SK-N-SH (cell line): Measurements from ENCODE around the gene DLD. TPM values are rescaled to one million over a fixed set of nuclear protein-coding genes. Genes with fewer than 3 reads are reported as not detected.
"Not testable (repeated sequence)": the region's sequence is repeated elsewhere in the genome, so short reads cannot be mapped to it uniquely, and the experiment has no call there.

ENCODE experiments used
- CTCF ChIA-PET: fragments of 300-600, 350-600 bp; formaldehyde crosslinking; extraction: SDS; loops from one replicate; lab custom pipeline; 2021; lab: Yijun Ruan, JAX
- POLR2A ChIA-PET: fragments of 350-600 bp; sonication (Branson Sonifier 250); formaldehyde crosslinking; extraction: SDS; loops from one replicate; lab custom pipeline; 2020; ENCODE audit warnings: antibody characterized with exemption, inconsistent platforms; lab: Yijun Ruan, JAX
- DNase-seq: peaks from one replicate; pipeline ENCODE4 v3.0.0; 2012
- H2AFZ ChIP-seq: fragments of 200-600 bp; sonication (generic); 2 replicates; pipeline ENCODE4 v1.8.1; 2016; ENCODE audit warnings: antibody characterized with exemption, mild to moderate bottlenecking, low read depth
- H3F3A ChIP-seq: fragments of 200-600 bp; sonication (generic); replicated peaks from 2 replicates; pipeline ENCODE3; 2016; ENCODE audit warnings: antibody characterized with exemption, mild to moderate bottlenecking; ENCODE audit not compliant: insufficient read depth
- H3K27ac ChIP-seq, 2 experiments: fragments of 200-500 bp in 1 of 2; fragments of 200-600 bp in 1 of 2; sonication (Bioruptor generic) in 1 of 2; sonication (generic), shearing (Covaris generic) in 1 of 2; 2 replicates each; pipeline versions ENCODE4 v1.5.1 to v1.6.1; 2014 to 2016; ENCODE audit warnings: low read depth in 2 of 2, inconsistent platforms in 1 of 2, low read length in 1 of 2, mild to moderate bottlenecking in 1 of 2, mixed read lengths in 1 of 2
- H3K27me3 ChIP-seq: fragments of 200-600 bp; sonication (generic), shearing (Covaris generic); 2 replicates; pipeline ENCODE4 v1.6.1; 2016; ENCODE audit warnings: mixed run types; ENCODE audit not compliant: insufficient read depth
- H3K36me3 ChIP-seq, 2 experiments: fragments of 200-500 bp in 1 of 2; fragments of 200-600 bp in 1 of 2; sonication (Bioruptor generic) in 1 of 2; sonication (generic) in 1 of 2; replicated peaks in 1 of 2; 2 replicates each; pipeline versions ENCODE3 to v1.5.1; 2014 to 2016; ENCODE audit warnings: low read length in 1 of 2, mild to moderate bottlenecking in 1 of 2; ENCODE audit not compliant: insufficient read depth in 2 of 2, control insufficient read depth in 1 of 2
- H3K4me1 ChIP-seq, 2 experiments: fragments of 200-500 bp in 1 of 2; fragments of 200-600 bp in 1 of 2; sonication (Bioruptor generic) in 1 of 2; sonication (generic), shearing (Covaris generic) in 1 of 2; 2 replicates each; pipeline versions ENCODE4 v1.5.1 to v1.6.1; 2014 to 2016; ENCODE audit warnings: low read depth in 1 of 2, low read length in 1 of 2, mixed run types in 1 of 2; ENCODE audit not compliant: insufficient read depth in 2 of 2, control insufficient read depth in 1 of 2
- H3K4me2 ChIP-seq: fragments of 200-600 bp; sonication (generic), shearing (Covaris generic); 2 replicates; pipeline ENCODE4 v1.6.1; 2017; ENCODE audit warnings: mixed run types
- H3K4me3 ChIP-seq, 2 experiments: fragments of 200-500 bp in 1 of 2; fragments of 200-600 bp in 1 of 2; sonication (Bioruptor generic) in 1 of 2; sonication (generic), shearing (Covaris generic) in 1 of 2; 2 replicates each; pipeline versions ENCODE4 v1.5.1 to v1.8.1; 2014 to 2016; ENCODE audit warnings: low read depth in 2 of 2, inconsistent platforms in 1 of 2, low read length in 1 of 2, mild to moderate bottlenecking in 1 of 2, mixed read lengths in 1 of 2, moderate library complexity in 1 of 2
- H3K79me2 ChIP-seq: fragments of 200-600 bp; sonication (generic); 2 replicates; pipeline ENCODE4 v1.8.1; 2017; ENCODE audit warnings: mild to moderate bottlenecking; ENCODE audit not compliant: insufficient read depth
- H3K9ac ChIP-seq: fragments of 200-600 bp; sonication (generic); 2 replicates; pipeline ENCODE4 v1.6.1; 2017; ENCODE audit warnings: mixed run types
- H3K9me2 ChIP-seq: fragments of 200-600 bp; sonication (generic); 2 replicates; pipeline ENCODE4 v1.6.1; 2017; ENCODE audit warnings: mixed run types
- H3K9me3 ChIP-seq: fragments of 200-600 bp; sonication (generic); 2 replicates; pipeline ENCODE4 v1.6.1; 2017; ENCODE audit warnings: mixed run types, mild to moderate bottlenecking, moderate library complexity
- H4K20me1 ChIP-seq: fragments of 200-600 bp; sonication (generic); 2 replicates; pipeline ENCODE4 v1.6.1; 2017; ENCODE audit warnings: mild to moderate bottlenecking, mixed run types; ENCODE audit not compliant: insufficient read depth
- ELF1 ChIP-seq: IDR thresholded peaks from 2 replicates; pipeline ENCODE4 v1.4.0; 2012
- FOXJ3 ChIP-seq: sonication (generic); formaldehyde crosslinking; IDR thresholded peaks from 2 replicates; pipeline ENCODE4 v1.5.1; 2020; ENCODE audit warnings: mild to moderate bottlenecking, missing genetic modification reagents
- MAX ChIP-seq: IDR thresholded peaks from 2 replicates; pipeline ENCODE4 v1.4.0; 2012; ENCODE audit warnings: low read depth
- NRF1 ChIP-seq: IDR thresholded peaks from 2 replicates; pipeline ENCODE4 v1.6.1; 2012; ENCODE audit warnings: low read depth, mild to moderate bottlenecking, low read length
- RXRA ChIP-seq: IDR thresholded peaks from 2 replicates; pipeline ENCODE4 v1.4.0; 2012; ENCODE audit warnings: low read depth, mild to moderate bottlenecking, borderline replicate concordance
- SIN3A ChIP-seq: IDR thresholded peaks from 2 replicates; pipeline ENCODE4 v1.6.1; 2012; ENCODE audit warnings: low read depth, mild to moderate bottlenecking, low read length, moderate library complexity, borderline replicate concordance
- TEAD4 ChIP-seq: IDR thresholded peaks from 2 replicates; pipeline ENCODE4 v1.4.0; 2012; ENCODE audit warnings: mild to moderate bottlenecking, borderline replicate concordance; ENCODE audit not compliant: insufficient read depth
- WGBS: methylation state at CpG from one replicate; pipeline ENCODE4 v1.1.6; 2017; ENCODE audit warnings: low lambda C conversion rate; 5-methylcytosine and 5-hydroxymethylcytosine counted together
- polyA plus RNA-seq, 3 experiments: library from polyadenylated mRNA; depleted of rRNA; stranded (reverse); fragments of >200 nt; gene quantifications; 2 replicates each; pipeline ENCODE4 v1.2.3, GENCODE V29; 2012

Gene DLD
- polyA plus RNA-seq, 1 of the 3 experiments (the other 2 are of a cell fraction): 140 TPM

- Histone ChIP-seq H3K27me3 (no peaks in the 10 kb centered on the region), H3K36me3 (peaks cover 37 to 40% of the 10 kb centered on the region in 2 experiments), H3K79me2 (peaks cover 57% of the 10 kb centered on the region), H3K4me1 (peaks cover 10 to 31% of the 10 kb centered on the region in 2 experiments; a peak in 3 of 4 replicates), H3F3A (peaks cover 4% of the 10 kb centered on the region), H3K9me3 (no peaks in the 10 kb centered on the region), H3K9ac (peak overlapping the region; percentile 79), H3K27ac (peak overlapping the region; percentile 81 to 95), H3K9me2 (no peaks in the 10 kb centered on the region), H4K20me1 (peaks cover 19% of the 10 kb centered on the region), H2AFZ (peak overlapping the region; percentile 96), H3K4me3 (peak overlapping the region; percentile 85 to 94), H3K4me2 (peak overlapping the region; percentile 91)
- DNase-seq: no peak
- ChIA-PET CTCF (interaction anchor here (1.0 to 5.0 kb wide), 10 partner anchors 12 to 254 kb away, joined by 3 to 59 read pairs (median 6); partner anchors contain the start of genes CBLL1 and LAMB1), POLR2A (interaction anchor here (1.1 kb wide), 1 partner anchor 11 kb away, joined by 3 read pairs; no protein-coding TSS in a partner anchor)
- 34% methylated on average over 9 of the region's 9 CpGs for WGBS
- no peak for TF ChIP-seq NRF1
- 0 out of 2 replicates have a peak, but pooled peaks have one; percentile 26 for TF ChIP-seq SIN3A
- TF ChIP-seq FOXJ3 (CRISPR knock-in tag): 0 out of 2 replicates have a peak, but pooled peaks have one; percentile 29
Measured at GRCh38 chr7:107891636-107892366, 818 bp downstream of the DLD start.

- H3K27me3 ChIP-seq, H3K9me2 ChIP-seq, H2AFZ ChIP-seq, H3F3A ChIP-seq, DNase-seq, H3K9me3 ChIP-seq, POLR2A ChIA-PET: not testable (repeated sequence)
- CTCF ChIA-PET: interaction anchor here (0.6 to 4.7 kb wide), 8 partner anchors 12 to 253 kb away, joined by 3 to 23 read pairs (median 6); partner anchors contain the start of gene CBLL1
- H3K4me1 ChIP-seq: peaks cover 10 to 31% of the 10 kb centered on the region in 2 experiments; a peak in 3 of 4 replicates
- WGBS: 95% methylated on average over 8 of the region's 8 CpGs
- peaks cover 24% of the 10 kb centered on the region for H4K20me1 ChIP-seq
- peaks cover 63% of the 10 kb centered on the region for H3K79me2 ChIP-seq
- peak overlapping the region in 1 of 2 experiments; percentile 81; a peak in 1 of 4 replicates for H3K27ac ChIP-seq
- peak overlapping the region; percentile 85 to 94; a peak in 3 of 4 replicates for H3K4me3 ChIP-seq
- peak overlapping the region; percentile 91 for H3K4me2 ChIP-seq
- peaks cover 37 to 41% of the 10 kb centered on the region in 2 experiments for H3K36me3 ChIP-seq
- H3K9ac ChIP-seq: peak overlapping the region; percentile 79
Measured at GRCh38 chr7:107892367-107892741, 1.4 kb downstream of the DLD start.

GRCh38 chr7:107898997-107899594 lies 8.1 kb downstream of the DLD start:
- H4K20me1 ChIP-seq: peaks cover 43% of the 10 kb centered on the region
- TF ChIP-seq ELF1 (no peak), MAX (no peak), TEAD4 (no peak), RXRA (no peak)
- TF ChIP-seq, all 33 proteins: peak for 0
- Histone ChIP-seq H3K27ac (no peak overlapping the region), H3K9me2 (no peaks in the 10 kb centered on the region), H3K4me2 (no peak overlapping the region), H3K9me3 (no peaks in the 10 kb centered on the region), H3F3A (peaks cover 15% of the 10 kb centered on the region), H3K79me2 (peaks cover 98% of the 10 kb centered on the region), H3K9ac (no peak overlapping the region), H3K4me3 (no peak overlapping the region), H2AFZ (no peak overlapping the region), H3K4me1 (peaks cover 0 to 7% of the 10 kb centered on the region in 2 experiments; a peak in 2 of 4 replicates), H3K36me3 (peaks cover 61 to 74% of the 10 kb centered on the region in 2 experiments), H3K27me3 (no peaks in the 10 kb centered on the region)
- WGBS: 95% methylated on average over 2 of the region's 2 CpGs
- ChIA-PET CTCF (interaction anchor here (1.0 to 2.6 kb wide), 3 partner anchors 10 to 247 kb away, joined by 3 to 8 read pairs (median 6); no protein-coding TSS in a partner anchor), POLR2A (no interaction called here)
- DNase-seq: no peak
